Spinal cord (tissue), 10 donors: ENCODE measurements around the gene BCL6B. TPM values are rescaled to one million over a fixed set of nuclear protein-coding genes. Genes with fewer than 3 reads are reported as not detected.
"Not testable (repeated sequence)": the region's sequence is repeated elsewhere in the genome, so short reads cannot be mapped to it uniquely, and the experiment has no call there.

Source experiments
- DNase-seq, 6 donors: peaks; one replicate each; pipeline versions ENCODE4 v3.0.0 to v3.0.0-alpha.2; 2013 to 2015; ENCODE audit warnings: low spot score in 6 of 6, low read depth in 4 of 6
- H3K27ac ChIP-seq: one replicate; pipeline ENCODE4 v1.5.1; 2013; ENCODE audit warnings: low read depth, low read length, control low read depth
- H3K27me3 ChIP-seq: one replicate; pipeline ENCODE4 v1.6.1; 2013; ENCODE audit warnings: low read length; ENCODE audit not compliant: control insufficient read depth, insufficient read depth
- H3K36me3 ChIP-seq: one replicate; pipeline ENCODE4 v1.6.1; 2013; ENCODE audit warnings: low read length; ENCODE audit not compliant: control insufficient read depth, insufficient read depth
- H3K4me1 ChIP-seq: one replicate; pipeline ENCODE4 v1.6.1; 2013; ENCODE audit warnings: low read length; ENCODE audit not compliant: control insufficient read depth, insufficient read depth
- H3K4me3 ChIP-seq: one replicate; pipeline ENCODE4 v1.5.1; 2013; ENCODE audit warnings: low read depth, low read length, control low read depth
- H3K9me3 ChIP-seq: one replicate; pipeline ENCODE4 v1.6.1; 2013; ENCODE audit warnings: low read length; ENCODE audit not compliant: control insufficient read depth, insufficient read depth
- WGBS: methylation state at CpG from one replicate; pipeline ENCODE4 v1.1.5; 2013; ENCODE audit warnings: missing lambda C conversion rate; ENCODE audit not compliant: insufficient coverage; 5-methylcytosine and 5-hydroxymethylcytosine counted together
- long read RNA-seq, 4 donors: transcript quantifications; one replicate each; lab custom pipeline, GENCODE V29; 2026
- polyA plus RNA-seq, 2 donors: library from polyadenylated mRNA; unstranded; fragments of 120-200 nt; gene quantifications; one replicate each; pipeline ENCODE4 v1.2.1, GENCODE V29; 2013; ENCODE audit not compliant: insufficient read length in 2 of 2
- total RNA-seq, 2 donors: library from RNA; depleted of rRNA in 1 of 2; stranded (reverse); fragments of 120-200 nt in 1 of 2; fragments of >200 nt in 1 of 2; gene quantifications; one replicate each; pipeline versions ENCODE4 v1.2.3 to v1.2.4, GENCODE V29; 2013 to 2014
- donor health status: healthy.

BCL6B gene
- total RNA-seq (10 to 100 TPM in 1 of 2 donors, 1 to 10 TPM in 1; 3.1 to 13.7 TPM), polyA plus RNA-seq (1 to 10 TPM; 5.6 to 8.5 TPM)
- long read RNA-seq, donor 1: 0 reads
- long read RNA-seq, donor 2, partial matches to known transcripts: 0 of 1 reads
- long read RNA-seq, donor 2, other reads (novel, unspliced or antisense): 0 of 1 reads
- long read RNA-seq, donor 3: 0 reads
- long read RNA-seq, donor 4: 0 reads

- Histone ChIP-seq H3K9me3 (no peaks in the 10 kb centered on the region), H3K27me3 (peaks cover 35% of the 10 kb centered on the region), H3K4me3 (peak within 1 kb of the TSS; percentile 26), H3K36me3 (peaks cover 5% of the 10 kb centered on the region), H3K4me1 (peaks cover 54% of the 10 kb centered on the region), H3K27ac (peak within 1 kb of the TSS; percentile 77)
- 13% methylated on average over 35 of the region's 47 CpGs for WGBS
- no peak for DNase-seq
These were observed at the start of gene BCL6B for GRCh38 chr17:7022781-7023571. Gene BCL6B (plus strand): TSS chr17:7023050. CDS start chr17:7023672, 622 bp downstream.

- not testable (repeated sequence) for H3K4me1 ChIP-seq, H3K36me3 ChIP-seq, H3K4me3 ChIP-seq, H3K27me3 ChIP-seq, DNase-seq, H3K27ac ChIP-seq, H3K9me3 ChIP-seq
- WGBS: 100% methylated on average over 2 of the region's 5 CpGs
These were observed 43.4 kb upstream of the BCL6B start for GRCh38 chr17:6979440-6979839.

- 67% methylated on average over 1 of the region's 1 CpG for WGBS
- H3K36me3 ChIP-seq: no peaks in the 10 kb centered on the region
- H3K27ac ChIP-seq: no peak overlapping the region
- no peaks in the 10 kb centered on the region for H3K9me3 ChIP-seq
- H3K4me3 ChIP-seq: no peak overlapping the region
- H3K27me3 ChIP-seq: no peaks in the 10 kb centered on the region
- DNase-seq: no peak
- H3K4me1 ChIP-seq: no peaks in the 10 kb centered on the region
These were observed 41.4 kb upstream of the BCL6B start for GRCh38 chr17:6981426-6981825.

- Histone ChIP-seq H3K4me1 (no peaks in the 10 kb centered on the region), H3K36me3 (no peaks in the 10 kb centered on the region), H3K27me3 (no peaks in the 10 kb centered on the region), H3K27ac (no peak overlapping the region), H3K9me3 (no peaks in the 10 kb centered on the region), H3K4me3 (no peak overlapping the region)
- WGBS: no CpG with 5 or more reads among the region's 4 CpGs
- no peak for DNase-seq
These were observed 37.6 kb upstream of the BCL6B start for GRCh38 chr17:6985266-6985665.

GRCh38 chr17:6986676-6987075 lies 36.2 kb upstream of the BCL6B start:
- WGBS: 75% methylated on average over 1 of the region's 3 CpGs
- Histone ChIP-seq H3K27me3 (no peaks in the 10 kb centered on the region), H3K4me1 (no peaks in the 10 kb centered on the region), H3K4me3 (no peak overlapping the region), H3K9me3 (no peaks in the 10 kb centered on the region), H3K27ac (no peak overlapping the region), H3K36me3 (no peaks in the 10 kb centered on the region)
- DNase-seq: no peak

- no peaks in the 10 kb centered on the region for H3K36me3 ChIP-seq
- no peaks in the 10 kb centered on the region for H3K4me1 ChIP-seq
- WGBS: 55% methylated on average over 2 of the region's 2 CpGs
These were observed 33.1 kb upstream of the BCL6B start for GRCh38 chr17:6989779-6990178.

GRCh38 chr17:6993613-6994056 lies 29.2 kb upstream of the BCL6B start:
- Histone ChIP-seq H3K27me3 (peaks cover 19% of the 10 kb centered on the region), H3K4me1 (peaks cover 18% of the 10 kb centered on the region), H3K36me3 (peaks cover 14% of the 10 kb centered on the region)
- not testable (repeated sequence) for H3K4me3 ChIP-seq, H3K27ac ChIP-seq, H3K9me3 ChIP-seq, DNase-seq
- WGBS: 88% methylated on average over 3 of the region's 5 CpGs

More at GRCh38 chr17:6989779-6990178, 33.1 kb upstream of the BCL6B start:
- Histone ChIP-seq H3K27me3 (no peaks in the 10 kb centered on the region), H3K4me3 (no peak overlapping the region), H3K9me3 (no peaks in the 10 kb centered on the region), H3K27ac (no peak overlapping the region)
- no peak for DNase-seq

GRCh38 chr17:6994118-6994598 lies 28.7 kb upstream of the BCL6B start:
- peak in 1 of 6 donors; percentile 43 for DNase-seq
- Histone ChIP-seq H3K36me3 (peaks cover 18% of the 10 kb centered on the region), H3K4me3 (no peak overlapping the region), H3K27ac (no peak overlapping the region), H3K9me3 (no peaks in the 10 kb centered on the region), H3K27me3 (peaks cover 19% of the 10 kb centered on the region), H3K4me1 (peaks cover 18% of the 10 kb centered on the region)
- WGBS: 91% methylated on average over 1 of the region's 10 CpGs

GRCh38 chr17:6994666-6995256 lies 28.1 kb upstream of the BCL6B start:
- Histone ChIP-seq H3K27me3 (peaks cover 19% of the 10 kb centered on the region), H3K36me3 (peaks cover 24% of the 10 kb centered on the region), H3K4me3 (no peak overlapping the region), H3K27ac (no peak overlapping the region), H3K9me3 (no peaks in the 10 kb centered on the region), H3K4me1 (peaks cover 18% of the 10 kb centered on the region)
- DNase-seq: no peak
- 84% methylated on average over 6 of the region's 9 CpGs for WGBS
